ENCODE measurements around the gene CALML3. TPM values are rescaled to one million over a fixed set of nuclear protein-coding genes. Genes with fewer than 3 reads are reported as not detected.

CALML3 gene
- total and polyA plus RNA-seq, 4 donors, result 0.10 to 0.13 TPM; not detected in 2

Other genes starting within 250 kb of the CALML3 start
- gene UCN3, start 160.0 kb upstream of the CALML3 start, total RNA-seq, result not detected
- gene UCN3, start 160.0 kb upstream of the CALML3 start, polyA plus RNA-seq, result under 1 TPM in 1 of 2 donors, not detected in 1; 0.75 TPM
- not detected for gene TUBAL3, start 120.1 kb upstream of the CALML3 start, total RNA-seq
- gene TUBAL3, start 120.1 kb upstream of the CALML3 start, polyA plus RNA-seq, result 10 to 100 TPM in 1 of 2 donors, under 1 TPM in 1; 0.28 to 10.6 TPM
- 100 to 1,000 TPM; 266 to 451 TPM for gene NET1, start 112.4 kb upstream of the CALML3 start, total RNA-seq
- 100 to 1,000 TPM in 1 of 2 donors, 10 to 100 TPM in 1; 76.2 to 240 TPM for gene NET1, start 112.4 kb upstream of the CALML3 start, polyA plus RNA-seq
- gene CALML5, start 25.4 kb upstream of the CALML3 start, total RNA-seq, result not detected
- gene CALML5, start 25.4 kb upstream of the CALML3 start, polyA plus RNA-seq, result not detected
- 10 to 100 TPM; 23.2 to 25.0 TPM for gene ASB13, start 141.6 kb downstream of the CALML3 start, total RNA-seq
- 10 to 100 TPM; 19.2 to 35.1 TPM for gene ASB13, start 141.6 kb downstream of the CALML3 start, polyA plus RNA-seq
- 10 to 100 TPM; 68.2 to 72.6 TPM for gene TASOR2, start 159.9 kb downstream of the CALML3 start, total RNA-seq
- 10 to 100 TPM in 1 of 2 donors, 1 to 10 TPM in 1; 2.3 to 11.0 TPM for gene TASOR2, start 159.9 kb downstream of the CALML3 start, polyA plus RNA-seq